PFSK-1 (cell line): ENCODE measurements around the gene CAMSAP1.

Experiments
- FOXP2 ChIP-seq: optimal IDR thresholded peaks from 2 replicates; pipeline ENCODE3; 2011; ENCODE audit warnings: borderline replicate concordance, control low read depth, inconsistent platforms; ENCODE audit not compliant: insufficient read depth; ENCODE audit errors: extremely low read length, extremely low read depth
- POLR2AphosphoS5 ChIP-seq: IDR thresholded peaks from 2 replicates; pipeline ENCODE4 v1.6.1; 2012; ENCODE audit warnings: low read depth, mild to moderate bottlenecking, control low read depth, low read length, moderate library complexity
- REST ChIP-seq, 2 experiments: IDR thresholded peaks; 2 replicates each; pipeline versions ENCODE4 v1.6.1 to v1.8.0; 2011 to 2012; ENCODE audit warnings: low read depth in 2 of 2, low read length in 2 of 2, control low read depth in 1 of 2, inconsistent platforms in 1 of 2, mild to moderate bottlenecking in 1 of 2, moderate library complexity in 1 of 2; ENCODE audit not compliant: insufficient read depth in 1 of 2
- SIN3A ChIP-seq: IDR thresholded peaks from 2 replicates; pipeline ENCODE4 v1.6.1; 2012; ENCODE audit warnings: mild to moderate bottlenecking, low read length, moderate library complexity, borderline replicate concordance; ENCODE audit not compliant: insufficient read depth
- TAF1 ChIP-seq: IDR thresholded peaks from 2 replicates; pipeline ENCODE4 v1.6.1; 2012; ENCODE audit warnings: low read length, control low read depth, borderline replicate concordance; ENCODE audit not compliant: insufficient read depth

CAMSAP1 gene

GRCh38 chr9:135886147-135886981 is 21.0 kb downstream of the CAMSAP1 start:
- TF ChIP-seq POLR2AphosphoS5 (no peak), REST (IDR thresholded peaks at IDR 0.05; ENCODE audit: insufficient read depth in 1 of 2, low read depth in 2 of 2, low read length in 2 of 2) (no peak), SIN3A (no peak), TAF1 (no peak), FOXP2 (no peak)

- TF ChIP-seq TAF1 (no peak), POLR2AphosphoS5 (no peak), FOXP2 (no peak), REST (IDR thresholded peaks at IDR 0.05; ENCODE audit: insufficient read depth in 1 of 2, low read depth in 2 of 2, low read length in 2 of 2) (no peak), SIN3A (no peak)
These were observed 22.1 kb downstream of the CAMSAP1 start for GRCh38 chr9:135885100-135885853.

GRCh38 chr9:135884328-135885035 is 22.9 kb downstream of the CAMSAP1 start:
- TF ChIP-seq REST (IDR thresholded peaks at IDR 0.05; ENCODE audit: insufficient read depth in 1 of 2, low read depth in 2 of 2, low read length in 2 of 2): no peak
- no peak for TF ChIP-seq FOXP2
- no peak for TF ChIP-seq TAF1
- TF ChIP-seq SIN3A: no peak

GRCh38 chr9:135883410-135884089 is 23.8 kb downstream of the CAMSAP1 start:
- TF ChIP-seq REST (IDR thresholded peaks at IDR 0.05; ENCODE audit: insufficient read depth in 1 of 2, low read depth in 2 of 2, low read length in 2 of 2): no peak
- no peak for TF ChIP-seq FOXP2
- TF ChIP-seq SIN3A: no peak
- no peak for TF ChIP-seq POLR2AphosphoS5
- no peak for TF ChIP-seq TAF1
